ENCODE results near the gene STRBP.

Gene STRBP

GRCh38 chr9:123098096-123098459, 170.3 kb downstream of the STRBP start:
- no peak for DNase-seq (ENCODE audit: low read depth, low spot score)

GRCh38 chr9:123097430-123098095, 170.8 kb downstream of the STRBP start:
- no peak for DNase-seq (ENCODE audit: low read depth, low spot score)

- no peak for DNase-seq (ENCODE audit: low read depth, low spot score)
Measured at GRCh38 chr9:123096987-123097386, 171.4 kb downstream of the STRBP start.

GRCh38 chr9:123093141-123093540, 175.2 kb downstream of the STRBP start:
- DNase-seq (ENCODE audit: low read depth, low spot score), result no peak

- no peak for DNase-seq (ENCODE audit: low read depth, low spot score)
Measured at GRCh38 chr9:123091459-123091858, 176.9 kb downstream of the STRBP start.

- DNase-seq (ENCODE audit: low read depth, low spot score), result no peak
Measured at GRCh38 chr9:123090956-123091355, 177.4 kb downstream of the STRBP start.

GRCh38 chr9:123090198-123090896, 178.0 kb downstream of the STRBP start:
- no peak for DNase-seq (ENCODE audit: low read depth, low spot score)

GRCh38 chr9:123089790-123090189, 178.6 kb downstream of the STRBP start:
- DNase-seq (ENCODE audit: low read depth, low spot score), result no peak

GRCh38 chr9:123089040-123089439, 179.3 kb downstream of the STRBP start:
- DNase-seq (ENCODE audit: low read depth, low spot score), result no peak

GRCh38 chr9:123087359-123087888, 181.0 kb downstream of the STRBP start:
- no peak for DNase-seq (ENCODE audit: low read depth, low spot score)

GRCh38 chr9:123085916-123086315, 182.5 kb downstream of the STRBP start:
- no peak for DNase-seq (ENCODE audit: low read depth, low spot score)

- DNase-seq (ENCODE audit: low read depth, low spot score), result no peak
Measured at GRCh38 chr9:123084256-123084655, 184.1 kb downstream of the STRBP start.

- DNase-seq (ENCODE audit: low read depth, low spot score), result no peak
Measured at GRCh38 chr9:123083680-123084079, 184.7 kb downstream of the STRBP start.

GRCh38 chr9:123081824-123082223, 186.6 kb downstream of the STRBP start:
- DNase-seq (ENCODE audit: low read depth, low spot score), result no peak

- no peak for DNase-seq (ENCODE audit: low read depth, low spot score)
Measured at GRCh38 chr9:123080444-123080843, 187.9 kb downstream of the STRBP start.

- no peak for DNase-seq (ENCODE audit: low read depth, low spot score)
Measured at GRCh38 chr9:123074628-123075027, 193.8 kb downstream of the STRBP start.

- no peak for DNase-seq (ENCODE audit: low read depth, low spot score)
Measured at GRCh38 chr9:123073991-123074422, 194.4 kb downstream of the STRBP start.

- DNase-seq (ENCODE audit: low read depth, low spot score), result no peak
Measured at GRCh38 chr9:123073441-123073840, 194.9 kb downstream of the STRBP start.

GRCh38 chr9:123072407-123072995, 195.9 kb downstream of the STRBP start:
- DNase-seq (ENCODE audit: low read depth, low spot score), result no peak

All from smooth muscle cell of the brain vasculature (primary cell).